Esophagus muscularis mucosa (tissue), 4 donors: Measurements from ENCODE around the gene DEK. TPM values are rescaled to one million over a fixed set of nuclear protein-coding genes. Genes with fewer than 3 reads are reported as not detected.

Source experiments
- DNase-seq: peaks from one replicate; pipeline ENCODE4 v3.0.0-alpha.2; 2017; ENCODE audit errors: extremely low spot score
- H3K27ac ChIP-seq, 4 donors: fragments of 200-600 bp; sonication (generic); replicated peaks in 1 of 4; 1 replicate in 3 of 4; 2 replicates in 1 of 4; pipeline ENCODE4 v1.5.1; 2016 to 2019; ENCODE audit warnings: mild to moderate bottlenecking in 1 of 4
- H3K27me3 ChIP-seq, 4 donors: fragments of 200-600 bp; sonication (generic); one replicate each; pipeline versions ENCODE4 v1.5.1 to v1.6.0; 2016 to 2019
- H3K36me3 ChIP-seq, 4 donors: fragments of 200-600 bp; sonication (generic); one replicate each; pipeline ENCODE4 v1.5.1; 2016 to 2019
- H3K4me1 ChIP-seq, 4 donors: fragments of 200-600 bp; sonication (generic); one replicate each; pipeline ENCODE4 v1.5.1; 2016 to 2019
- H3K4me3 ChIP-seq, 4 donors: fragments of 200-600 bp; sonication (generic); 1 replicate in 2 of 4; 2 replicates in 2 of 4; pipeline ENCODE4 v1.5.1; 2016 to 2019; ENCODE audit warnings: mild to moderate bottlenecking in 4 of 4, moderate library complexity in 1 of 4
- H3K9me3 ChIP-seq, 4 donors: fragments of 200-600 bp; sonication (generic); 1 replicate in 3 of 4; 2 replicates in 1 of 4; pipeline ENCODE4 v1.5.1; 2016 to 2019
- CTCF ChIP-seq, 3 experiments: fragments of 200-600 bp in 2 of 3; fragments of 450-650 bp in 1 of 3; sonication (generic) in 2 of 3; IDR thresholded peaks; one replicate each; pipeline ENCODE4 v1.5.1; 2017 to 2019; ENCODE audit warnings: antibody characterized with exemption in 3 of 3, mild to moderate bottlenecking in 2 of 3, moderate library complexity in 1 of 3
- EP300 ChIP-seq: sonication (generic); formaldehyde crosslinking; IDR thresholded peaks from one replicate; pipeline ENCODE4 v1.6.1; 2017; ENCODE audit warnings: antibody characterized with exemption
- POLR2A ChIP-seq: fragments of 450-650 bp; IDR thresholded peaks from one replicate; pipeline ENCODE4 v1.6.1; 2017; ENCODE audit warnings: antibody characterized with exemption, moderate library complexity, mild to moderate bottlenecking, low read depth
- POLR2AphosphoS5 ChIP-seq, 2 donors: sonication (generic); formaldehyde crosslinking; IDR thresholded peaks; one replicate each; pipeline ENCODE4 v1.6.1; 2017; ENCODE audit warnings: antibody characterized with exemption in 2 of 2
- WGBS: methylation state at CpG from one replicate; pipeline ENCODE4 v1.1.5; 2018; 5-methylcytosine and 5-hydroxymethylcytosine counted together
- intact Hi-C: fragments of 100-400 bp; cut with DNase I; formaldehyde crosslinking; loops from one replicate; pipeline ENCODE4 v1.15.1; 2023
- total RNA-seq, 4 donors: library from RNA; depleted of rRNA; stranded (reverse); fragments of >200 nt; gene quantifications; one replicate each; pipeline versions ENCODE4 v1.1.0 to v1.2.1, GENCODE V29; 2016

The DEK gene
- total RNA-seq, 4 donors from 2014 or later = 134 to 189 (median 142) TPM

GRCh38 chr6:18284261-18284660, 19.9 kb upstream of the DEK start:
- Histone ChIP-seq H3K36me3 (no peaks in the 10 kb centered on the region), H3K4me1 (no peaks in the 10 kb centered on the region), H3K27me3 (peaks cover 0 to 22% (median 2%) of the 10 kb centered on the region in 4 donors), H3K4me3 (no peak overlapping the region), H3K27ac (no peak overlapping the region), H3K9me3 (no peaks in the 10 kb centered on the region)
- 83% methylated on average over 2 of the region's 2 CpGs for WGBS
- DNase-seq = no peak
- TF ChIP-seq POLR2A (no peak), POLR2AphosphoS5 (IDR thresholded peaks at IDR 0.05) (no peak), EP300 (no peak), CTCF (IDR thresholded peaks at IDR 0.05) (no peak)
- intact Hi-C loops = no loop called here

DNA sequence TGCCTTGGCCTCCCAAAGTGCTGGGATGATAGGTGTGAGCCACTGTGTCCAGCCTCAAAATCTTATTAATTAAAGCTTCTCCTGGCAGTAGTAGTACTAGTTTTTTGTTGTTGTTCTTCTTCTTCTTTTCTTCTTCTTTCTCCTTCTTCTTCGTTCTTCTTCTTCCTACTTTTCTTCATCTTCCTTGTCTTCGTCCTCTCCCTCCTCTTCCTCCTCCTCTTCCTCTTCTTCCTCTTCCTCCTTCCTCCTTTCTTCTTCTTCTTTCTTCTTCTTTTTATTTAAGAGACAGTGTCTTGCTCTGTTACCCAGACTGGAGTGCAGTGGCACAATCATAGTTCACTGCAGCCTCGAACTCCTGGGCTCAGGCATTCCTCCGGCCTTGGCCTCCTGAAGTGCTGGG, 17.2 kb upstream of the DEK start:
- H3K4me1 ChIP-seq = peaks cover 6 to 12% (median 12%) of the 10 kb centered on the region in 4 donors
- H3K9me3 ChIP-seq = no peaks in the 10 kb centered on the region
- no peak for DNase-seq
- H3K4me3 ChIP-seq = no peak overlapping the region
- intact Hi-C loops = no loop called here
- 78% methylated on average over 4 of the region's 4 CpGs for WGBS
- no peaks in the 10 kb centered on the region for H3K36me3 ChIP-seq
- TF ChIP-seq POLR2A = no peak
- TF ChIP-seq EP300 = no peak
- no peak for TF ChIP-seq CTCF (IDR thresholded peaks at IDR 0.05)
- TF ChIP-seq POLR2AphosphoS5 (IDR thresholded peaks at IDR 0.05) = no peak
- peaks cover 0 to 39% (median 15%) of the 10 kb centered on the region in 4 donors for H3K27me3 ChIP-seq
- H3K27ac ChIP-seq = no peak overlapping the region

DNA sequence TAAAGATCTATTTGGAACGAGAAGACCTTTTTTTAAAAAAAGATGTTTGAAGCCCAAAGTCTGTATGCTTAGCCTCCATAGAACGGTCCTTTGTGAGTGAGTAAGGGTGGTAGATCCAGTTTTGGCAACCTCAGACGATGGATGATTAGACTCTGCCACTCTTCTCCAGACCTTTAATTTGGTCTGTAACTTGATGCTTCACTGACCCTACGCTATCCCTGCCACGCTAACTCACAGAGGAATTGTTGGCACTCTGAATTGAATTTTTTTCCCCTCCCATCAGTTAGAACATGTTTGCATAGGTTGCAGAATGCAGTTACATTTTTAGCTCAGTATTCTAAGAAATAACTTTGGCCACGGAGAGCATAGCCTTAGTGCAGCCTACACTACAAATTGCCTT, 15.8 kb upstream of the DEK start:
- TF ChIP-seq POLR2A (no peak), POLR2AphosphoS5 (IDR thresholded peaks at IDR 0.05) (no peak), CTCF (IDR thresholded peaks at IDR 0.05) (no peak), EP300 (no peak)
- DNase-seq = no peak
- H3K36me3 ChIP-seq = no peaks in the 10 kb centered on the region
- intact Hi-C loops = no loop called here
- no peak overlapping the region for H3K27ac ChIP-seq
- peaks cover 0 to 49% (median 21%) of the 10 kb centered on the region in 4 donors for H3K27me3 ChIP-seq
- no peaks in the 10 kb centered on the region for H3K9me3 ChIP-seq
- H3K4me3 ChIP-seq = no peak overlapping the region
- H3K4me1 ChIP-seq = peaks cover 6 to 12% (median 12%) of the 10 kb centered on the region in 4 donors
- WGBS = 64% methylated on average over 6 of the region's 6 CpGs

DNA sequence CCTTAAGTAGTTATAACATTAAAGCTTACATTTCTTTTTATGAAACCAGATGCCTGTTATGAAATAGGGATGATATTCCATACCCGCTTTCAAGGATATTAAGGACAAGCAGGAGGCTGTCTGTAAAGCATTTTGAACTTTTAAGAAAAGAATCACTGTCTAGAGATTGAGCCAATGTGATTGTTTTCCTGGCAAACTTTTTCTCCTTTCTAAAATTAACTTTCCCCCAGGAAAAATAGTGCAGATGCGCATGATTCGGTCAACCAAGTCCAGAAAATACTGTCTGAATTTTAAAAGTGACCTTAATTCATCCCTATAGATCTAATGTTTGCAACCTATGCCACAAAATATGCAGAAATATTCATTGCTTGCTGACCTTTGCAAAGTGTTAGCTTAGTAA, 15.1 kb upstream of the DEK start:
- 78% methylated on average over 3 of the region's 3 CpGs for WGBS
- H3K4me3 ChIP-seq = no peak overlapping the region
- H3K9me3 ChIP-seq = no peaks in the 10 kb centered on the region
- no peaks in the 10 kb centered on the region for H3K36me3 ChIP-seq
- TF ChIP-seq POLR2AphosphoS5 (IDR thresholded peaks at IDR 0.05) (no peak), CTCF (IDR thresholded peaks at IDR 0.05) (no peak), EP300 (no peak), POLR2A (no peak)
- DNase-seq = no peak
- H3K27me3 ChIP-seq = peaks cover 0 to 55% (median 21%) of the 10 kb centered on the region in 4 donors
- H3K4me1 ChIP-seq = peaks cover 6 to 12% (median 12%) of the 10 kb centered on the region in 4 donors
- intact Hi-C loops = no loop called here
- H3K27ac ChIP-seq = no peak overlapping the region
